IMR-90 (cell line): ENCODE data around the gene CLEC4G.

ENCODE experiments used
- CEBPB ChIP-seq: IDR thresholded peaks from 2 replicates; pipeline ENCODE4 v1.6.1; 2012; ENCODE audit warnings: low read depth, low read length, improper control_type of control experiment
- FOS ChIP-seq: fragments of 150-350 bp; IDR thresholded peaks from 2 replicates; pipeline ENCODE4 v1.6.1; 2016; ENCODE audit warnings: low read depth, low read length
- MAFK ChIP-seq: IDR thresholded peaks from 2 replicates; pipeline ENCODE4 v1.6.1; 2012; ENCODE audit warnings: low read depth, low read length, improper control_type of control experiment
- NFE2L2 ChIP-seq: fragments of 150-350 bp; IDR thresholded peaks from 2 replicates; pipeline ENCODE4 v1.6.1; 2016; ENCODE audit warnings: low read depth, mild to moderate bottlenecking, low read length
- POLR2A ChIP-seq: IDR thresholded peaks from 2 replicates; pipeline ENCODE4 v1.6.1; 2012; ENCODE audit warnings: mild to moderate bottlenecking, low read depth, low read length
- RFX5 ChIP-seq: IDR thresholded peaks from 2 replicates; pipeline ENCODE4 v1.8.0; 2012; ENCODE audit warnings: low read depth, mild to moderate bottlenecking, low read length, moderate library complexity
- TF ChIP-seq, protein P1 (sequence below): conservative IDR thresholded peaks from 2 replicates; pipeline ENCODE4 v1.5.1; 2012; ENCODE audit warnings: mild to moderate bottlenecking, low read depth, low read length, improper control_type of control experiment

- TF ChIP-seq, protein P1, sequence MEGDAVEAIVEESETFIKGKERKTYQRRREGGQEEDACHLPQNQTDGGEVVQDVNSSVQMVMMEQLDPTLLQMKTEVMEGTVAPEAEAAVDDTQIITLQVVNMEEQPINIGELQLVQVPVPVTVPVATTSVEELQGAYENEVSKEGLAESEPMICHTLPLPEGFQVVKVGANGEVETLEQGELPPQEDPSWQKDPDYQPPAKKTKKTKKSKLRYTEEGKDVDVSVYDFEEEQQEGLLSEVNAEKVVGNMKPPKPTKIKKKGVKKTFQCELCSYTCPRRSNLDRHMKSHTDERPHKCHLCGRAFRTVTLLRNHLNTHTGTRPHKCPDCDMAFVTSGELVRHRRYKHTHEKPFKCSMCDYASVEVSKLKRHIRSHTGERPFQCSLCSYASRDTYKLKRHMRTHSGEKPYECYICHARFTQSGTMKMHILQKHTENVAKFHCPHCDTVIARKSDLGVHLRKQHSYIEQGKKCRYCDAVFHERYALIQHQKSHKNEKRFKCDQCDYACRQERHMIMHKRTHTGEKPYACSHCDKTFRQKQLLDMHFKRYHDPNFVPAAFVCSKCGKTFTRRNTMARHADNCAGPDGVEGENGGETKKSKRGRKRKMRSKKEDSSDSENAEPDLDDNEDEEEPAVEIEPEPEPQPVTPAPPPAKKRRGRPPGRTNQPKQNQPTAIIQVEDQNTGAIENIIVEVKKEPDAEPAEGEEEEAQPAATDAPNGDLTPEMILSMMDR, result no peak
- no peak for TF ChIP-seq POLR2A
- TF ChIP-seq CEBPB, result no peak
- TF ChIP-seq FOS, result no peak
- TF ChIP-seq MAFK, result no peak
- no peak for TF ChIP-seq NFE2L2
- TF ChIP-seq RFX5, result no peak
Measured at GRCh38 chr19:7746903-7747884, 15.3 kb upstream of the CLEC4G start, which contains the start of gene CD209.
